ENCODE measurements around the gene LIX1. TPM values are rescaled to one million over a fixed set of nuclear protein-coding genes. Genes with fewer than 3 reads are reported as not detected.
A peak's percentile ranks its signal among the peaks of the same experiment; 100 is the strongest.

The LIX1 gene
- total and polyA plus RNA-seq, 5 experiments from 2014 or later = not detected

DNA sequence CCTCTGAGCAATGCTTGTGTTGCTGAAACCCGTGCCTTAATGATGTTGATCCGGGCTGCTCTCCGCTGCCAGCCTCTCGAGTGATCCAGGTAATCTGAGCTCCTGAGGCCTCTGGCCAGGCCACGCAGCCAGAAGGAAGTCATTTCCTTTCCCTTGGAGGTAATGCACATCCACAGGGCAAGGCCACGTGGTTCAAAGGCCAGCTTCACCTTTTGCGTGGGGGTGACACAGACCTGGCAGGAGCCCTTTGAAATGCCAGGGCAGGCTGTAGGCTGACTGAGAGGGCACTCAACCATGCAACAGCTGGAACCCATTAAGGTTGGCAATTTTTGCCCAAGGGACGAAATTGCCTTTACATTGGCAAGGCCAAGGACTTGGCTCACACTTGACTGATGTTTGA, 80.4 kb downstream of the LIX1 start:
- Mint-ChIP-seq H3K36me3 (peaks cover 2 to 17% (median 16%) of the 10 kb centered on the region in 3 donors), H3K4me3 (no peak overlapping the region), H3K4me1 (no peaks in the 10 kb centered on the region), H3K27ac (no peak overlapping the region), H3K27me3 (no peaks in the 10 kb centered on the region), H3K9me3 (peaks cover 0 to 22% (median 12%) of the 10 kb centered on the region in 9 donors)
- POLR2A ChIA-PET = no interaction called here
- ATAC-seq (no peak), DNase-seq (no peak)

DNA sequence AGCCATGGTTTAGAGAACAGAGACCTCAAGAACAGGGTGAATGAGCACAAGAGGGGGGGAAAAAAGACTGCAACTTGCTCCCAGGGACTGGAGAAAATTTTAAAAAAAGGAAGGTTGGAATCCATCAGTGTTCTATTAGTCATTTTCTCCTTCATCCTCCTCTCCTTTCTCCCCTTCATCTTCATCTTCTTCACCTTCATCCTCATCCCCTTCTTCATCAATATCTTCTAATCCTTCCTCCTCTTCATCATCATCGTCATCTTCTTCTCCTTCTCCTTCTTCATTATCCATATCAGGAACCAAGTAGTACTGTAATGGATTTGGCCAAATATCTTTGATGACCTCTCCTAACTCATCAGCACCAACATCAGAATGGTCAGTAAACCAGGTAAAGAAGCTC, 86.1 kb downstream of the LIX1 start:
- no peak overlapping the region for H3K4me3 Mint-ChIP-seq
- peaks cover 0 to 29% (median 12%) of the 10 kb centered on the region in 9 donors for H3K9me3 Mint-ChIP-seq
- ATAC-seq = no peak
- H3K27me3 Mint-ChIP-seq = peaks cover 0 to 8% (median 0%) of the 10 kb centered on the region in 5 donors
- POLR2A ChIA-PET = no interaction called here
- no peak overlapping the region for H3K27ac Mint-ChIP-seq
- peaks cover 2 to 23% (median 22%) of the 10 kb centered on the region in 3 donors for H3K36me3 Mint-ChIP-seq
- H3K4me1 Mint-ChIP-seq = no peaks in the 10 kb centered on the region
- DNase-seq = no peak

DNA sequence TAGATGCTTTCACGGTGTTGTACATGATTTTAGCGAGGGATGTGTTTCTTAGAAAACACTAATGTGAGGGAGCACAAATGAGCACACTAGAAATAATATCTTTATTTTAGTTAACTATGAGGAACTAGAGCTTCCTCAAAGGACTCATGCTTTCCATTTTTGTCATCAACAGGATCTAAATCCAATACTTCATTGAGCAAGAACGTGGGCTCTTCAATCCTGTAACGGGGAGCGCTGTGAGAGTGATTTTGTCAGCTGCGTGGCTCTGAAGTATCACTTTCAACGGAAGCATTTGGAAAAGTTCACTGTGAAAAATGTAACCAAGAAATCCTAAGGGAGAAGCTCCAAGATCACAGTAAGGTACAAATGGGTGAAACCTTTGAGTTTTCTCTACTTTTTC, 93.2 kb downstream of the LIX1 start:
- Mint-ChIP-seq H3K9me3 (peaks cover 0 to 7% (median 0%) of the 10 kb centered on the region in 9 donors), H3K36me3 (peaks cover 0 to 9% (median 6%) of the 10 kb centered on the region in 3 donors), H3K4me3 (no peak overlapping the region), H3K27me3 (peaks cover 0 to 12% (median 2%) of the 10 kb centered on the region in 5 donors), H3K27ac (no peak overlapping the region), H3K4me1 (peaks cover 0 to 4% (median 0%) of the 10 kb centered on the region in 4 donors)
- POLR2A ChIA-PET = no interaction called here
- DNase-seq (no peak), ATAC-seq (no peak)

DNA sequence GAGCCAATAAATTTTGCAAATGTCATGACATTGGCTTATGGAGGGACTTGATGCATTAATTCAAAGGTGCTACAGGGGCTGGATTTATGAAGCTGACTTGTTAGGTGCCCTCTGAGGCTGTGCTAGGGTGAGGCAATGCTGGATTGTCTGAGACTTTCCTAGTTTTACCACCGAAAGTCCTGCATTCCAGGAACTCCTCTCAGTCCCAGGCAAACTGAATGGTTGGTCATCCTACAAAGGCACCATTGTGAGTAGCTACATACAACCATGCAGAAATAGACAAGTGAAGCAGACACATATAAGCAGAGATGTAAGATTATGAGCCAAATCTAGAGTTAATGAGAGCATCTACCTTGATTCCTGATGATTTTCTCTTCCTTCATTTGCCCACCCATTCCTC, 95.3 kb downstream of the LIX1 start:
- DNase-seq (no peak), ATAC-seq (no peak)
- POLR2A ChIA-PET = no interaction called here
- peaks cover 0 to 3% (median 0%) of the 10 kb centered on the region in 9 donors for H3K9me3 Mint-ChIP-seq
- peaks cover 0 to 7% (median 0%) of the 10 kb centered on the region in 3 donors for H3K36me3 Mint-ChIP-seq
- H3K27ac Mint-ChIP-seq = peak overlapping the region in 1 of 10 donors; percentile 36
- H3K4me1 Mint-ChIP-seq = peaks cover 0 to 7% (median 2%) of the 10 kb centered on the region in 4 donors
- no peak overlapping the region for H3K4me3 Mint-ChIP-seq
- peaks cover 0 to 10% (median 2%) of the 10 kb centered on the region in 5 donors for H3K27me3 Mint-ChIP-seq

DNA sequence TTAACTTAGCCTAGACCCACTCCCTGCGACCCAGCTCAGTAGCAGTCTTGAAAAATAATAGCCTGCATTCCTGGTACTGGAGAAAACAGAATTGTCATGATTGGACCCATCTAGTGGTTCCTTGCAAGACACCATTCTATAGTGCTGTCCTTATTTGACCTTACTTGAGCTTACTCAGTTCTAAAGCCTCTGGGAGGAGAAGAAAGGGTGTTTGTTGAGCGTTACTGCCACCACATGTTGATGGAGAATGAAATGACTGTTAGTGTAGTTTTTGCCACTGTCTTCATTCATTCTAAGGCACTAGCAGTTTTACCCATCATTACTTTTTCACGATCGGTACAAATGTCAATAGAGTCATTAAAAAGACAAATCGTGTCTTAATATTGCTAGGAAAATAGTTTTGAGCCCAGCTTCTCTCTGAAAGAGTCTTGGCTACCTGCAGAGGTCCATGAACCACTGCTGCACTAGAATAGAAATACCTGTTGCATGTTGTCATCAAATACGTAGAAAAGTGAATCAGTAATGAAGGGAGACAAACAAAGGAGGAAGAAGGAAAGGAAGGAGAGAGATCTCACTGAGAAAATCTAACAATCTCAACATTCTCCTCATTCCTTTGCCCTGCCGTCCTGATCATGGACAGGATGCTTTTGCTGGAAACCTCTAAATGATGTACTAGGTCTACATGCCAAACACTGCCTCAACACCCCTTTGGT, 96.0 kb downstream of the LIX1 start:
- Mint-ChIP-seq H3K9me3 (no peaks in the 10 kb centered on the region), H3K27me3 (peaks cover 0 to 8% (median 2%) of the 10 kb centered on the region in 5 donors), H3K27ac (no peak overlapping the region), H3K4me3 (no peak overlapping the region), H3K36me3 (peaks cover 0 to 3% (median 0%) of the 10 kb centered on the region in 3 donors), H3K4me1 (peaks cover 0 to 7% (median 2%) of the 10 kb centered on the region in 4 donors)
- POLR2A ChIA-PET = interaction anchor here (0.5 to 0.6 kb wide), 2 partner anchors 116 to 238 kb away, joined by 3 to 4 read pairs; partner anchors contain the start of gene ERAP1
- peak in 1 of 10 donors; percentile 10 for DNase-seq
- no peak for ATAC-seq

DNA sequence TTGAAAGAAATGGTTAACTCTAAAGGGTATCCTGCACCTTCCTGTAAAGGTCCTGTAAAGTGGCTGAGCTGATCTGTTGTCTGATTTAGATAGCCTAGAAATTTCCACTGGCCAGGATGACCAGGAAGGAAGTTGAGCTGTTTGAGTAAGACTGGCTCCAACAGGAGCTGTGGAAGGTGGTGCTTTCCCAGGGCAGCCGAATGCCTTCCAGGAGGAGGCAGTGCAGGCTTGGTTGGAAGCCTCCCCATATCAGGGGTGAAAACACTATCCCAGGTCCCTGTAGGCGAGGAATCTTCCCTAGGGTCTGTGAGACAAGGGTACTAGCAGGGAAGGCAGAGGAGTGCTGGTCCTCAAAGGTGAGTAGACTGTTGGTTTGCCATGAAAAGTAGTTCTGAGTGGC, 98.4 kb downstream of the LIX1 start:
- POLR2A ChIA-PET = no interaction called here
- H3K4me1 Mint-ChIP-seq = peaks cover 0 to 7% (median 0%) of the 10 kb centered on the region in 4 donors
- ATAC-seq = no peak

DNA sequence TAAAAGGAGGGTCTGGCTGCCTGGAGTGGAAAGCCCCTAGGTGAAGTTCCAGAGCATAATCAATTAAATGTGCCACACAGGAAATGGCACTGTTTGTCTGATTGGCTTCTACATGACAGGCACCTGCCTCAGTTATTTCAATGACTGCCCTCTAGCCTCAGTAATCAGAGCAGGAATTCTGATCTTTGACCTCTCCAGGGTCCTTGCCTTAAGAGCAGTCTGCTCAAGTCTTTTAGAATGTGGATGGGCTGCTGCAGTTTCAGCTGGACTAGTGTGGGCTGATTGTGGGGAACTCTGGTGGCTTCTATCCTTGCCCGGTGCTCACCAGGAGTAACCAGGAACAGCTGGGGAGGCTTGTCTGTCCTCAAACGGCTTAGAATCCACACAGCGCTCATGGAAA, 98.9 kb downstream of the LIX1 start:
- peaks cover 0 to 3% (median 0%) of the 10 kb centered on the region in 3 donors for H3K36me3 Mint-ChIP-seq
- ATAC-seq (peak in 1 of 2 donors; percentile 14), DNase-seq (no peak)
- no peak overlapping the region for H3K27ac Mint-ChIP-seq
- peaks cover 0 to 3% (median 2%) of the 10 kb centered on the region in 5 donors for H3K27me3 Mint-ChIP-seq
- H3K9me3 Mint-ChIP-seq = no peaks in the 10 kb centered on the region
- peaks cover 0 to 7% (median 0%) of the 10 kb centered on the region in 4 donors for H3K4me1 Mint-ChIP-seq
- no peak overlapping the region for H3K4me3 Mint-ChIP-seq
- POLR2A ChIA-PET = no interaction called here

More for the DNA sequence above, 98.4 kb downstream of the LIX1 start:
- H3K4me3 Mint-ChIP-seq = no peak overlapping the region
- peak in 1 of 10 donors; percentile 14 for DNase-seq
- peaks cover 0 to 3% (median 0%) of the 10 kb centered on the region in 3 donors for H3K36me3 Mint-ChIP-seq
- H3K9me3 Mint-ChIP-seq = no peaks in the 10 kb centered on the region
- H3K27ac Mint-ChIP-seq = peak overlapping the region in 1 of 10 donors; percentile 47
- H3K27me3 Mint-ChIP-seq = peaks cover 0 to 3% (median 2%) of the 10 kb centered on the region in 5 donors

DNA sequence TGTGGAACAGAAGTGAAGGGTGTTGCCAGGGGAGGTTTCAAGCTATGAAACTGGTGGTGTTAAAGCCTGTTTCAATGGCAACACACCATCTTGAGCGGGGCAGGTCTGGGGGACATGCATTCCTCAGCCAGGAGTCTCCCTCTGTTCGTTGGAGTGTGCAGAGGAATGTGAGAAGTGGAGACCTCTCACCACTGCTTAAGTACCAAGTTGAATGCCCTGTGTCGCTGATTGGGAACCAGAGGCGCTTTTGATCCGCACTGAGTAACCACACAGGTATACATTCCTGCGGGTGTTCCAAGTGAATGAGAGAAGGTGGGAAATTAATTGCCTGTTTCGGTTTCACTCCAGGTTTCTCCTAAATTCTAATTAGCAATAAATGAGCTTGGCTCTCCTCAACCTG, 99.4 kb downstream of the LIX1 start:
- POLR2A ChIA-PET = interaction anchor here (0.7 kb wide), 1 partner anchor 116 kb away, joined by 3 read pairs; no protein-coding TSS in a partner anchor
- Mint-ChIP-seq H3K4me1 (peaks cover 0 to 7% (median 0%) of the 10 kb centered on the region in 4 donors), H3K9me3 (no peaks in the 10 kb centered on the region), H3K36me3 (peaks cover 0 to 2% (median 0%) of the 10 kb centered on the region in 3 donors), H3K27ac (no peak overlapping the region), H3K27me3 (peaks cover 0 to 3% (median 2%) of the 10 kb centered on the region in 5 donors), H3K4me3 (no peak overlapping the region)
- DNase-seq (peak in 1 of 10 donors; percentile 30), ATAC-seq (no peak)

Other genes with a start within 250 kb of the LIX1 start
- gene LNPEP, start 206.5 kb downstream of the LIX1 start, total RNA-seq = 100 to 1,000 TPM; 105 to 107 TPM
- 10 to 100 TPM; 50.9 to 61.7 (median 52.4) TPM for gene LNPEP, start 206.5 kb downstream of the LIX1 start, polyA plus RNA-seq
- gene RIOK2, start 40.6 kb upstream of the LIX1 start, total RNA-seq = 10 to 100 TPM; 39.8 to 42.7 TPM
- gene RIOK2, start 40.6 kb upstream of the LIX1 start, polyA plus RNA-seq = 10 to 100 TPM; 14.0 to 21.6 (median 20.5) TPM

Data from naive thymus-derived CD8-positive, alpha-beta T cell (primary cell).